HCT116 (cell line): ENCODE measurements around the gene ADGRE1. TPM values are rescaled to one million over a fixed set of nuclear protein-coding genes. Genes with fewer than 3 reads are reported as not detected.

Experiments
- ATAC-seq: fragments of 200-7000 bp; cut with Tn5 transposase; 2 replicates; pipeline ENCODE4 v1.9.1; 2020; ENCODE audit warnings: mild to moderate bottlenecking, moderate library complexity
- BruUV-seq: library from RNA; stranded (reverse); fragments of 400-500 nt; replicated peaks from 2 replicates; lab custom pipeline; 2021; lab: Mats Ljungman, UMichigan
- CTCF ChIA-PET: fragments of 300-600 bp; sonication (Branson Sonifier 250); formaldehyde crosslinking; loops from one replicate; lab custom pipeline; 2021; ENCODE audit warnings: antibody characterized with exemption; lab: Charles Lee
- POLR2A ChIA-PET: fragments of 300-600, 350-600 bp; sonication (Branson Sonifier 250); formaldehyde crosslinking; loops from one replicate; lab custom pipeline; 2021; ENCODE audit warnings: antibody characterized with exemption; lab: Charles Lee
- RAD21 ChIA-PET, 2 experiments: fragments of 300-600 bp; sonication (Branson Sonifier 250); formaldehyde crosslinking; loops; one replicate each; lab custom pipeline; 2023; ENCODE audit warnings: low total read pairs in 2 of 2; ENCODE audit not compliant: uncharacterized antibody in 2 of 2, unreplicated experiment in 2 of 2, low non-redundant PET in 1 of 2; lab: Charles Lee
- DNase-seq: peaks from one replicate; pipeline ENCODE4 v3.0.0-alpha.2; 2010; ENCODE audit warnings: low read depth, low spot score
- H2AFZ ChIP-seq: fragments of 200-600 bp; shearing (Covaris generic), sonication (generic); 2 replicates; pipeline ENCODE4 v1.6.1; 2017; ENCODE audit warnings: low read depth, mixed run types, mixed read lengths, antibody characterized with exemption, low read length; ENCODE audit not compliant: poor library complexity, severe bottlenecking
- H3K27ac ChIP-seq: 2 replicates; pipeline ENCODE4 v1.5.1; 2012; ENCODE audit warnings: low read depth, low read length
- H3K27me3 ChIP-seq: fragments of 200-600 bp; sonication (generic); 2 replicates; pipeline ENCODE4 v1.6.1; 2016; ENCODE audit warnings: mixed run types, low read length, mixed read lengths; ENCODE audit not compliant: insufficient read depth
- H3K36me3 ChIP-seq, 2 experiments: fragments of 200-500 bp in 1 of 2; fragments of 200-600 bp in 1 of 2; sonication (Bioruptor generic) in 1 of 2; sonication (generic) in 1 of 2; 2 replicates each; pipeline versions ENCODE4 v1.5.1 to v1.6.1; 2014 to 2016; ENCODE audit warnings: low read length in 2 of 2, inconsistent platforms in 1 of 2, mixed read lengths in 1 of 2, mixed run types in 1 of 2; ENCODE audit not compliant: insufficient read depth in 2 of 2, control insufficient read depth in 1 of 2
- H3K4me1 ChIP-seq, 2 experiments: fragments of 200-600 bp in 1 of 2; sonication (generic) in 1 of 2; 2 replicates each; pipeline versions ENCODE4 v1.5.1 to v1.6.1; 2012 to 2017; ENCODE audit warnings: low read length in 2 of 2, inconsistent platforms in 1 of 2, mild to moderate bottlenecking in 1 of 2, mixed read lengths in 1 of 2, mixed run types in 1 of 2, moderate library complexity in 1 of 2; ENCODE audit not compliant: insufficient read depth in 2 of 2, control insufficient read depth in 1 of 2
- H3K4me2 ChIP-seq: fragments of 200-600 bp; sonication (generic); 2 replicates; pipeline ENCODE4 v1.6.1; 2017; ENCODE audit warnings: mixed run types, low read length, mixed read lengths
- H3K4me3 ChIP-seq, 2 experiments: fragments of 200-600 bp in 1 of 2; sonication (generic) in 1 of 2; replicated peaks in 1 of 2; 2 replicates each; pipeline ENCODE4 v1.5.1; 2011 to 2016; ENCODE audit warnings: low read length in 2 of 2, control low read depth in 1 of 2, low read depth in 1 of 2, mild to moderate bottlenecking in 1 of 2, mixed read lengths in 1 of 2, mixed run types in 1 of 2
- H3K79me2 ChIP-seq: fragments of 200-600 bp; sonication (generic); 2 replicates; pipeline ENCODE4 v1.6.1; 2017; ENCODE audit warnings: mild to moderate bottlenecking, mixed run types, low read length, moderate library complexity, mixed read lengths; ENCODE audit not compliant: insufficient read depth
- H3K9ac ChIP-seq: fragments of 200-600 bp; sonication (generic); 2 replicates; pipeline ENCODE4 v1.6.1; 2016; ENCODE audit warnings: low read length, mixed read lengths
- H3K9me2 ChIP-seq: fragments of 200-600 bp; sonication (generic), shearing (Covaris generic); 2 replicates; pipeline ENCODE4 v1.6.1; 2017; ENCODE audit warnings: mixed run types, mild to moderate bottlenecking, moderate library complexity; ENCODE audit not compliant: insufficient read depth
- H3K9me3 ChIP-seq, 2 experiments: fragments of 200-500 bp in 1 of 2; fragments of 200-600 bp in 1 of 2; sonication (Bioruptor generic) in 1 of 2; sonication (generic) in 1 of 2; 2 replicates each; pipeline ENCODE4 v1.6.1; 2014 to 2017; ENCODE audit warnings: low read length in 2 of 2, mixed read lengths in 2 of 2, inconsistent platforms in 1 of 2, low read depth in 1 of 2, mild to moderate bottlenecking in 1 of 2, mixed run types in 1 of 2, moderate library complexity in 1 of 2; ENCODE audit not compliant: control insufficient read depth in 1 of 2, insufficient read depth in 1 of 2
- H4K20me1 ChIP-seq: fragments of 200-600 bp; sonication (generic), shearing (Covaris generic); 2 replicates; pipeline ENCODE4 v1.6.1; 2017; ENCODE audit warnings: mixed run types, mild to moderate bottlenecking, moderate library complexity; ENCODE audit not compliant: insufficient read depth
- CBX3 ChIP-seq: IDR thresholded peaks from 2 replicates; pipeline ENCODE4 v1.6.1; 2012; ENCODE audit warnings: low read depth
- CEBPB ChIP-seq: IDR thresholded peaks from 2 replicates; pipeline ENCODE4 v1.6.1; 2012; ENCODE audit warnings: low read depth
- ELF1 ChIP-seq: IDR thresholded peaks from 2 replicates; pipeline ENCODE4 v1.6.1; 2012; ENCODE audit warnings: low read depth, borderline replicate concordance
- EZH2phosphoT487 ChIP-seq: fragments of 200-600 bp; IDR thresholded peaks from 2 replicates; pipeline ENCODE4 v1.6.1; 2018; ENCODE audit warnings: antibody characterized with exemption, borderline replicate concordance
- FOSL1 ChIP-seq: IDR thresholded peaks from 2 replicates; pipeline ENCODE4 v1.6.1; 2012; ENCODE audit warnings: low read depth
- JUND ChIP-seq: IDR thresholded peaks from 2 replicates; pipeline ENCODE4 v1.6.1; 2012
- POLR2A ChIP-seq: IDR thresholded peaks from 2 replicates; pipeline ENCODE4 v1.7.0; 2011; ENCODE audit warnings: borderline replicate concordance; ENCODE audit not compliant: insufficient read depth, insufficient read length; ENCODE audit errors: extremely low read depth
- SIN3A ChIP-seq: IDR thresholded peaks from 2 replicates; pipeline ENCODE4 v1.6.1; 2012; ENCODE audit warnings: low read depth
- SP1 ChIP-seq: IDR thresholded peaks from 2 replicates; pipeline ENCODE4 v1.6.1; 2012; ENCODE audit warnings: low read depth
- TCF7L2 ChIP-seq: IDR thresholded peaks from 2 replicates; pipeline ENCODE4 v1.7.0; 2011; ENCODE audit warnings: borderline replicate concordance, inconsistent platforms; ENCODE audit not compliant: insufficient read depth, insufficient read length; ENCODE audit errors: extremely low read depth
- ZFX ChIP-seq: fragments of 450-650 bp; IDR thresholded peaks from 2 replicates; pipeline ENCODE4 v1.6.1; 2017
- ZNF274 ChIP-seq: fragments of 200-500 bp; sonication (Bioruptor generic); IDR thresholded peaks from 2 replicates; pipeline ENCODE4 v1.6.1; 2014; ENCODE audit warnings: mild to moderate bottlenecking, low read depth, low read length, inconsistent platforms
- intact Hi-C: fragments of 100-400 bp; cut with micrococcal nuclease; formaldehyde crosslinking; loops from 2 replicates; pipeline ENCODE4 v1.10.0; 2022
- total RNA-seq: library from RNA; stranded (reverse); gene quantifications from one replicate; pipeline ENCODE4 v1.2.1, GENCODE V29; 2021; ENCODE audit not compliant: unreplicated experiment
- TF ChIP-seq, protein P1 (sequence below): IDR thresholded peaks from 2 replicates; pipeline ENCODE4 v1.6.1; 2012
- TF ChIP-seq, protein P2 (sequence below): IDR thresholded peaks from 2 replicates; pipeline ENCODE4 v1.6.1; 2011; ENCODE audit warnings: mild to moderate bottlenecking, low read length, moderate library complexity; ENCODE audit not compliant: insufficient replicate concordance; ENCODE audit errors: extremely low read depth

ADGRE1 gene
- total RNA-seq, 1 experiment from 2014 or later, result not detected

DNA sequence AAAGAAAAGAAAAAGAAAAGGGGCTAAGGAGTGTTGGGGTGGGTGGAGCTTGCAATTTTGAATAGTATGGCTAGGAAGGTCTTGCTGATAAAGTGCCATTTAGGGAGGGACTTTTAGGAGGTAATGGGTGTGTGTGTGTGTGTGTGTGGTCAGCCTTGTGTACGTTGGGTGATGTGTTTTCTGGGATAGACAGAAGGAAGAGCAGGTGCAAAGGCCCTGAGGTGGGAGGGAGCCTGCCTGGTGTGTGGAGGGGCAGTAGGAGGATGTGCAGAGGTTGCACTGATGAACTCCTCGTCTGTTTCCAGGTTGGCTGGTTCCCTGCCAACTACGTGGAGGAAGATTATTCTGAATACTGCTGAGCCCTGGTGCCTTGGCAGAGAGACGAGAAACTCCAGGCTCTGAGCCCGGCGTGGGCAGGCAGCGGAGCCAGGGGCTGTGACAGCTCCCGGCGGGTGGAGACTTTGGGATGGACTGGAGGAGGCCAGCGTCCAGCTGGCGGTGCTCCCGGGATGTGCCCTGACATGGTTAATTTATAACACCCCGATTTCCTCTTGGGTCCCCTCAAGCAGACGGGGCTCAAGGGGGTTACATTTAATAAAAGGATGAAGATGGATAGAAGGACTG, 30.5 kb upstream of the ADGRE1 start:
- no peak for ATAC-seq
- Histone ChIP-seq H3K79me2 (no peaks in the 10 kb centered on the region), H2AFZ (no peak overlapping the region), H3K9me3 (no peaks in the 10 kb centered on the region), H3K9ac (no peak overlapping the region), H4K20me1 (no peaks in the 10 kb centered on the region), H3K27me3 (no peaks in the 10 kb centered on the region), H3K9me2 (no peaks in the 10 kb centered on the region), H3K4me2 (no peak overlapping the region), H3K36me3 (0 out of 4 replicates have a peak, but pooled peaks cover 0 to 3% of the 10 kb centered on the region in 2 experiments), H3K27ac (no peak overlapping the region), H3K4me1 (0 out of 4 replicates have a peak, but pooled peaks cover 0 to 3% of the 10 kb centered on the region in 2 experiments), H3K4me3 (no peak overlapping the region)
- intact Hi-C loops, result no loop called here
- DNase-seq, result no peak
- BruUV-seq, result no TSS peak
- CTCF ChIA-PET, result no interaction called here
- POLR2A ChIA-PET, result no interaction called here
- TF ChIP-seq ZNF274 (no peak), TCF7L2 (no peak), ELF1 (no peak), SP1 (no peak), ZFX (no peak), CBX3 (no peak), CEBPB (no peak), FOSL1 (no peak), POLR2A (no peak), EZH2phosphoT487 (no peak), SIN3A (no peak), JUND (no peak)
- TF ChIP-seq, protein P1, sequence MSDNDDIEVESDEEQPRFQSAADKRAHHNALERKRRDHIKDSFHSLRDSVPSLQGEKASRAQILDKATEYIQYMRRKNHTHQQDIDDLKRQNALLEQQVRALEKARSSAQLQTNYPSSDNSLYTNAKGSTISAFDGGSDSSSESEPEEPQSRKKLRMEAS, result no peak
- TF ChIP-seq, protein P2, sequence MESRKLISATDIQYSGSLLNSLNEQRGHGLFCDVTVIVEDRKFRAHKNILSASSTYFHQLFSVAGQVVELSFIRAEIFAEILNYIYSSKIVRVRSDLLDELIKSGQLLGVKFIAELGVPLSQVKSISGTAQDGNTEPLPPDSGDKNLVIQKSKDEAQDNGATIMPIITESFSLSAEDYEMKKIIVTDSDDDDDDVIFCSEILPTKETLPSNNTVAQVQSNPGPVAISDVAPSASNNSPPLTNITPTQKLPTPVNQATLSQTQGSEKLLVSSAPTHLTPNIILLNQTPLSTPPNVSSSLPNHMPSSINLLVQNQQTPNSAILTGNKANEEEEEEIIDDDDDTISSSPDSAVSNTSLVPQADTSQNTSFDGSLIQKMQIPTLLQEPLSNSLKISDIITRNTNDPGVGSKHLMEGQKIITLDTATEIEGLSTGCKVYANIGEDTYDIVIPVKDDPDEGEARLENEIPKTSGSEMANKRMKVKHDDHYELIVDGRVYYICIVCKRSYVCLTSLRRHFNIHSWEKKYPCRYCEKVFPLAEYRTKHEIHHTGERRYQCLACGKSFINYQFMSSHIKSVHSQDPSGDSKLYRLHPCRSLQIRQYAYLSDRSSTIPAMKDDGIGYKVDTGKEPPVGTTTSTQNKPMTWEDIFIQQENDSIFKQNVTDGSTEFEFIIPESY, result no peak
- RAD21 ChIA-PET, result no interaction called here
